ENCODE data around the gene SENP6.

The SENP6 gene

GRCh38 chr6:75611011-75611701 is 9.5 kb downstream of the SENP6 start:
- no peaks in the 10 kb centered on the region for H3K36me3 ChIP-seq (ENCODE audit: control insufficient read depth, insufficient read depth, low read length)
- no peak for TF ChIP-seq CTCF (IDR thresholded peaks at IDR 0.05; ENCODE audit: insufficient read depth, low read length, poor library complexity, severe bottlenecking)

DNA sequence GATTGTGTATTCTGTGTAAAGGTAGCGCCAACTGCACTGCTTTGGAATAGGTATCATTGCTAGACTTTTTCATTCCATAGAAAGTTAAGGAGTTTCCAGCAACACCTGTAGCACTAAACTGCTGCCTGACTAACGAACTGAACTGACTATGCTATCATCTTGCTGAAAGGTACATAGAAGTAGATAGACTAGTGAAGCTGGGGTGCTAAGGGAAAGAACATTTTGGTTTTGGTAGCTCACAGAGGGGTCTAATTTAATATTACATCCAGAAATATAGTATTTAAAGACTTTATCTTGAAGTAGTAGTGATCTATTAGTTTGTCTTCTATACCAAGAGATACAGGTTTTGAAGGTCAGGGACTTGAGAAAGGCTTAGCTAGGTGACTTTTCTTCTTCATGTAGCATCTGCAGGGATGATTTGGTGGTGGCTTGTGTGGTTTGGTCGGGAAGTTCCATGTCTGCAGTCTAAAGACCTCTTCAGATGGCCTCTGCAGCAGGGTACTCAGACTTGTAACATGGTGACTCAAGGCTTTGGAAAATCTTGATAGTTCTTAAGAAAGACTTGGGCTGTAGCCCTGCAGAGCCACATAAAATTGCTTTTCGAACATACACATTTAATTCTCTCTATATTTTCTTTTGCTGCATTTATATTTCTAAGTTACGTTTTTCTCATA is 10.2 kb downstream of the SENP6 start:
- no peak for DNase-seq (ENCODE audit: extremely low read depth, insufficient read length)
- H3K27me3 ChIP-seq (replicated peaks; ENCODE audit: control insufficient read depth, insufficient read depth, low read length), result no peaks in the 10 kb centered on the region
- no peak for TF ChIP-seq CTCF (IDR thresholded peaks at IDR 0.05; ENCODE audit: insufficient read depth, low read length, poor library complexity, severe bottlenecking)
- H3K36me3 ChIP-seq (ENCODE audit: control insufficient read depth, insufficient read depth, low read length), result no peaks in the 10 kb centered on the region
- H3K4me3 ChIP-seq (replicated peaks; ENCODE audit: low read depth, low read length), result no peak overlapping the region

More at GRCh38 chr6:75611011-75611701, 9.5 kb downstream of the SENP6 start:
- no peak for DNase-seq (ENCODE audit: extremely low read depth, insufficient read length)
- H3K27me3 ChIP-seq (replicated peaks; ENCODE audit: control insufficient read depth, insufficient read depth, low read length), result no peaks in the 10 kb centered on the region
- H3K4me3 ChIP-seq (replicated peaks; ENCODE audit: low read depth, low read length), result no peak overlapping the region

GRCh38 chr6:75612434-75612833 is 10.8 kb downstream of the SENP6 start:
- Histone ChIP-seq H3K4me3 (replicated peaks; ENCODE audit: low read depth, low read length) (no peak overlapping the region), H3K27me3 (replicated peaks; ENCODE audit: control insufficient read depth, insufficient read depth, low read length) (no peaks in the 10 kb centered on the region), H3K36me3 (ENCODE audit: control insufficient read depth, insufficient read depth, low read length) (no peaks in the 10 kb centered on the region)
- DNase-seq (ENCODE audit: extremely low read depth, insufficient read length), result no peak
- TF ChIP-seq CTCF (IDR thresholded peaks at IDR 0.05; ENCODE audit: insufficient read depth, low read length, poor library complexity, severe bottlenecking), result no peak

GRCh38 chr6:75613056-75613501 is 11.4 kb downstream of the SENP6 start:
- DNase-seq (ENCODE audit: extremely low read depth, insufficient read length), result no peak
- no peak overlapping the region for H3K4me3 ChIP-seq (replicated peaks; ENCODE audit: low read depth, low read length)
- TF ChIP-seq CTCF (IDR thresholded peaks at IDR 0.05; ENCODE audit: insufficient read depth, low read length, poor library complexity, severe bottlenecking), result no peak
- no peaks in the 10 kb centered on the region for H3K36me3 ChIP-seq (ENCODE audit: control insufficient read depth, insufficient read depth, low read length)
- no peaks in the 10 kb centered on the region for H3K27me3 ChIP-seq (replicated peaks; ENCODE audit: control insufficient read depth, insufficient read depth, low read length)

- no peak for TF ChIP-seq CTCF (IDR thresholded peaks at IDR 0.05; ENCODE audit: insufficient read depth, low read length, poor library complexity, severe bottlenecking)
- H3K4me3 ChIP-seq (replicated peaks; ENCODE audit: low read depth, low read length), result no peak overlapping the region
- no peak for DNase-seq (ENCODE audit: extremely low read depth, insufficient read length)
- no peaks in the 10 kb centered on the region for H3K27me3 ChIP-seq (replicated peaks; ENCODE audit: control insufficient read depth, insufficient read depth, low read length)
- H3K36me3 ChIP-seq (ENCODE audit: control insufficient read depth, insufficient read depth, low read length), result no peaks in the 10 kb centered on the region
Measured at GRCh38 chr6:75618437-75618836, 16.8 kb downstream of the SENP6 start.
